IMR-90 (cell line): ENCODE results near the gene RAP2A.

Experiments
- CEBPB ChIP-seq: IDR thresholded peaks from 2 replicates; pipeline ENCODE4 v1.6.1; 2012; ENCODE audit warnings: low read depth, low read length, improper control_type of control experiment
- POLR2A ChIP-seq: IDR thresholded peaks from 2 replicates; pipeline ENCODE4 v1.6.1; 2012; ENCODE audit warnings: mild to moderate bottlenecking, low read depth, low read length
- RAD21 ChIP-seq: IDR thresholded peaks from 2 replicates; pipeline ENCODE4 v1.6.1; 2012; ENCODE audit warnings: low read length, improper control_type of control experiment
- RFX5 ChIP-seq: IDR thresholded peaks from 2 replicates; pipeline ENCODE4 v1.8.0; 2012; ENCODE audit warnings: low read depth, mild to moderate bottlenecking, low read length, moderate library complexity
- SMC3 ChIP-seq: fragments of 150-350 bp; IDR thresholded peaks from 2 replicates; pipeline ENCODE4 v1.6.1; 2016; ENCODE audit warnings: low read depth, mild to moderate bottlenecking, antibody characterized with exemption, low read length, moderate library complexity
- TF ChIP-seq, protein P1 (sequence below): conservative IDR thresholded peaks from 2 replicates; pipeline ENCODE4 v1.5.1; 2012; ENCODE audit warnings: mild to moderate bottlenecking, low read depth, low read length, improper control_type of control experiment
- TF ChIP-seq, protein P2 (sequence below): fragments of 150-350 bp; IDR thresholded peaks from 2 replicates; pipeline ENCODE4 v1.6.1; 2017; ENCODE audit warnings: mild to moderate bottlenecking, antibody characterized with exemption, low read length, low read depth

DNA sequence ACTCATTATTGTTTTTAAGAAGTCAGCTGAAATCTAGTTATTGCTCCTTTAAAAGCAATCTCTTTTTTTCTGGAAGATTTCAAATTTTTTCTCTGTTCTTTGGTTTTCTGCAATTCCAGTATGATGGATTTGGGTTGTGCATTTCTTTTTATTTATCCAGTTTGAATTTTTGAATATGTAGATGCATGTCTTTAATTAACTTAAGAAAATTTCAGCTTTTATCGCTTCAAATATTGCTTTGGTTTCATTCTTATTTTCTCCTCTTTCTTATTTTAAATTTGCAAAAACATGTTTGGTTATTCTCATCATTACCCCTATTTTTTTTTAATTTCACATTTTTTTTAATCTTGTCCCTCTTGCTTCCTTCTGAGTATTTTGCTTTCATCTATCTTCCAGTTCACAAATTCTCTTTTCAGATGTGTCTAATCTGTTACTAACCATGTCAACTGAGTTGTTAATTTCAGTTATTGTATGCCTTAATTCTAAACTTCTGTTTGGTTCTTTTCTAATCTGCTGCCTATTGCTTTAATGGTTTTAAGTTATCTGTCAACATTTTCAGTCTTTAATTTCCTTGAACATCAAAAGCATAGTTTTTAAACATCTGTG, 56.8 kb downstream of the RAP2A start:
- TF ChIP-seq POLR2A (no peak), RFX5 (no peak), CEBPB (no peak), SMC3 (no peak), RAD21 (no peak)
- TF ChIP-seq, protein P1, sequence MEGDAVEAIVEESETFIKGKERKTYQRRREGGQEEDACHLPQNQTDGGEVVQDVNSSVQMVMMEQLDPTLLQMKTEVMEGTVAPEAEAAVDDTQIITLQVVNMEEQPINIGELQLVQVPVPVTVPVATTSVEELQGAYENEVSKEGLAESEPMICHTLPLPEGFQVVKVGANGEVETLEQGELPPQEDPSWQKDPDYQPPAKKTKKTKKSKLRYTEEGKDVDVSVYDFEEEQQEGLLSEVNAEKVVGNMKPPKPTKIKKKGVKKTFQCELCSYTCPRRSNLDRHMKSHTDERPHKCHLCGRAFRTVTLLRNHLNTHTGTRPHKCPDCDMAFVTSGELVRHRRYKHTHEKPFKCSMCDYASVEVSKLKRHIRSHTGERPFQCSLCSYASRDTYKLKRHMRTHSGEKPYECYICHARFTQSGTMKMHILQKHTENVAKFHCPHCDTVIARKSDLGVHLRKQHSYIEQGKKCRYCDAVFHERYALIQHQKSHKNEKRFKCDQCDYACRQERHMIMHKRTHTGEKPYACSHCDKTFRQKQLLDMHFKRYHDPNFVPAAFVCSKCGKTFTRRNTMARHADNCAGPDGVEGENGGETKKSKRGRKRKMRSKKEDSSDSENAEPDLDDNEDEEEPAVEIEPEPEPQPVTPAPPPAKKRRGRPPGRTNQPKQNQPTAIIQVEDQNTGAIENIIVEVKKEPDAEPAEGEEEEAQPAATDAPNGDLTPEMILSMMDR, result no peak
- TF ChIP-seq, protein P2, sequence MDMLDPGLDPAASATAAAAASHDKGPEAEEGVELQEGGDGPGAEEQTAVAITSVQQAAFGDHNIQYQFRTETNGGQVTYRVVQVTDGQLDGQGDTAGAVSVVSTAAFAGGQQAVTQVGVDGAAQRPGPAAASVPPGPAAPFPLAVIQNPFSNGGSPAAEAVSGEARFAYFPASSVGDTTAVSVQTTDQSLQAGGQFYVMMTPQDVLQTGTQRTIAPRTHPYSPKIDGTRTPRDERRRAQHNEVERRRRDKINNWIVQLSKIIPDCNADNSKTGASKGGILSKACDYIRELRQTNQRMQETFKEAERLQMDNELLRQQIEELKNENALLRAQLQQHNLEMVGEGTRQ, result no peak
